Esophagus squamous epithelium (tissue), 4 donors: ENCODE results near the gene ACAD8.

Source experiments
- POLR2A ChIP-seq, 4 donors: fragments of 450-650 bp; IDR thresholded peaks; one replicate each; pipeline ENCODE4 v1.6.1; 2017; ENCODE audit warnings: antibody characterized with exemption in 4 of 4, mild to moderate bottlenecking in 4 of 4, moderate library complexity in 3 of 4
- TF ChIP-seq, protein P1 (sequence below), 6 experiments: fragments of 450-650 bp in 4 of 6; fragments of 200-600 bp in 2 of 6; sonication (generic) in 2 of 6; IDR thresholded peaks; one replicate each; pipeline ENCODE4 v1.5.1; 2016 to 2019; ENCODE audit warnings: antibody characterized with exemption in 6 of 6, mild to moderate bottlenecking in 4 of 6, moderate library complexity in 4 of 6

DNA sequence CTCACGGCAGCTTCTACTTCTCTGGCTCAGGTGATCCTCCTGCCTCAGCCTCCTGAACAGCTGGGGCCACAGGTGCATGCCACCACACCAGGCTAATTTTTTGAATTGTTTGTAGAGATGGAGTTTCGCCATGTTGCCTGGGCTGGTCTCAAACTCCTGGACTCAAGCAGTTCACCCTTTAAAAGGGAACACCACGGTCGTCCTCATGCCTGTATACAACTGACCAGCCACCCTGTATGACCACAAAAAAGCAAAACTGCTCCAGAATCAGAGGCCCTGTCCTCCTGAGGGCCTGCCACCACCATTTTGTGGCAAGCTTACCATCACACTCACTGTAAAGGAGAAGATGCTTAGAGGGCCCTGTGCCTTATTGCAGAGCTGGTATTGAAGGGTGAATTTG, 25.0 kb downstream of the ACAD8 start:
- TF ChIP-seq, protein P1, sequence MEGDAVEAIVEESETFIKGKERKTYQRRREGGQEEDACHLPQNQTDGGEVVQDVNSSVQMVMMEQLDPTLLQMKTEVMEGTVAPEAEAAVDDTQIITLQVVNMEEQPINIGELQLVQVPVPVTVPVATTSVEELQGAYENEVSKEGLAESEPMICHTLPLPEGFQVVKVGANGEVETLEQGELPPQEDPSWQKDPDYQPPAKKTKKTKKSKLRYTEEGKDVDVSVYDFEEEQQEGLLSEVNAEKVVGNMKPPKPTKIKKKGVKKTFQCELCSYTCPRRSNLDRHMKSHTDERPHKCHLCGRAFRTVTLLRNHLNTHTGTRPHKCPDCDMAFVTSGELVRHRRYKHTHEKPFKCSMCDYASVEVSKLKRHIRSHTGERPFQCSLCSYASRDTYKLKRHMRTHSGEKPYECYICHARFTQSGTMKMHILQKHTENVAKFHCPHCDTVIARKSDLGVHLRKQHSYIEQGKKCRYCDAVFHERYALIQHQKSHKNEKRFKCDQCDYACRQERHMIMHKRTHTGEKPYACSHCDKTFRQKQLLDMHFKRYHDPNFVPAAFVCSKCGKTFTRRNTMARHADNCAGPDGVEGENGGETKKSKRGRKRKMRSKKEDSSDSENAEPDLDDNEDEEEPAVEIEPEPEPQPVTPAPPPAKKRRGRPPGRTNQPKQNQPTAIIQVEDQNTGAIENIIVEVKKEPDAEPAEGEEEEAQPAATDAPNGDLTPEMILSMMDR (IDR thresholded peaks at IDR 0.05) = no peak
- no peak for TF ChIP-seq POLR2A (IDR thresholded peaks at IDR 0.05)
